HL-60 (cell line): ENCODE measurements around the gene SCIN.

ENCODE experiments used
- CTCF ChIP-seq: IDR thresholded peaks from one replicate; pipeline ENCODE4 v1.5.1; 2011; ENCODE audit warnings: low read length, control low read depth, inconsistent platforms; ENCODE audit not compliant: insufficient read depth
- GABPA ChIP-seq: IDR thresholded peaks from 2 replicates; pipeline ENCODE4 v1.6.1; 2012; ENCODE audit warnings: low read depth
- POLR2AphosphoS5 ChIP-seq: IDR thresholded peaks from 2 replicates; pipeline ENCODE4 v1.6.1; 2012; ENCODE audit warnings: low read depth
- REST ChIP-seq: IDR thresholded peaks from 2 replicates; pipeline ENCODE4 v1.6.1; 2012; ENCODE audit warnings: low read depth; ENCODE audit not compliant: insufficient replicate concordance
- SPI1 ChIP-seq: IDR thresholded peaks from 2 replicates; pipeline ENCODE4 v1.6.1; 2012; ENCODE audit warnings: low read depth, mild to moderate bottlenecking, borderline replicate concordance

- no peak for TF ChIP-seq CTCF
- TF ChIP-seq SPI1, result no peak
- no peak for TF ChIP-seq POLR2AphosphoS5
- TF ChIP-seq REST, result no peak
- TF ChIP-seq GABPA, result no peak
These were observed 122.1 kb downstream of the SCIN start for GRCh38 chr7:12692479-12693259.
